ENCODE data around the gene CHRM4.
"Not testable (repeated sequence)": the region's sequence is repeated elsewhere in the genome, so short reads cannot be mapped to it uniquely, and the experiment has no call there.

The CHRM4 gene

GRCh38 chr11:46381819-46382645 lies 9.5 kb downstream of the CHRM4 start:
- no peak for DNase-seq

GRCh38 chr11:46381048-46381818 lies 10.3 kb downstream of the CHRM4 start, which contains the start of gene MDK:
TSS of gene MDK (plus strand) at chr11:46381669. CDS start at chr11:46382058, 389 bp downstream.
- no peak for DNase-seq

GRCh38 chr11:46380340-46381047 lies 11.1 kb downstream of the CHRM4 start:
- DNase-seq: peak; percentile 49 to 61

- DNase-seq: not testable (repeated sequence)
Observed at GRCh38 chr11:46379482-46380293, 11.9 kb downstream of the CHRM4 start.

GRCh38 chr11:46378811-46379481 lies 12.6 kb downstream of the CHRM4 start:
- DNase-seq: no peak

- DNase-seq: no peak
Observed at GRCh38 chr11:46378296-46378695, 13.3 kb downstream of the CHRM4 start.

- no peak for DNase-seq
Observed at GRCh38 chr11:46377831-46378230, 13.7 kb downstream of the CHRM4 start.

- DNase-seq: no peak
Observed at GRCh38 chr11:46377290-46377689, 14.3 kb downstream of the CHRM4 start.

- DNase-seq: no peak
Observed at GRCh38 chr11:46376258-46377050, 15.1 kb downstream of the CHRM4 start.

GRCh38 chr11:46375392-46376101 lies 16.0 kb downstream of the CHRM4 start:
- DNase-seq: no peak

- no peak for DNase-seq
Observed at GRCh38 chr11:46374815-46375214, 16.8 kb downstream of the CHRM4 start.

GRCh38 chr11:46373787-46374740 lies 17.5 kb downstream of the CHRM4 start:
- no peak for DNase-seq

GRCh38 chr11:46372501-46372900 lies 19.1 kb downstream of the CHRM4 start:
- not testable (repeated sequence) for DNase-seq

GRCh38 chr11:46372086-46372485 lies 19.5 kb downstream of the CHRM4 start:
- no peak for DNase-seq

- DNase-seq: not testable (repeated sequence)
Observed at GRCh38 chr11:46371262-46371661, 20.3 kb downstream of the CHRM4 start.

GRCh38 chr11:46370253-46370652 lies 21.3 kb downstream of the CHRM4 start:
- DNase-seq: no peak

- peak; percentile 53 to 57 for DNase-seq
Observed at GRCh38 chr11:46369458-46370152, 22.0 kb downstream of the CHRM4 start.

- no peak for DNase-seq
Observed at GRCh38 chr11:46367916-46368267, 23.7 kb downstream of the CHRM4 start.

Measured in CD4-positive, alpha-beta T cell treated with Interleukin-1 beta for 1 hour (primary cell).